ENCODE measurements around the gene GALNTL6.

Gene GALNTL6

DNA sequence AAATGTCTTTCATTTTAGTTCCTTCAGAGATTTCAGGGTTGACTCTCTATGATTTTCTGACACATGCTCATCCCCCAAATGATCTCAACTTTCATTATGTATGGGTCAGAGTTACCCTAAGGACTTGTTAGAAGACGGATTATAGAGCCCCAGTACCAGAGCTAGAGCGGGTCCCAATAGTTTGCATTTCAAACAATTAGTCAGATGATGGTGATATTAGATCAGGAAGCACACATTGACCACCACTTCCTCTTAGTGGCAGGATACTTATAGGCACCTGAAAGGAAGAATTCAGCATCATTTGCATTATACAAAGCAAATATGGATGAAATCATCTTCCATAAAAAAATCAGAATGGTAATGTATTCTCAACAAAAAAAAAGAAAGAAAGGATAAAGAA is 106.1 kb downstream of the GALNTL6 start:
- H3K4me3 ChIP-seq (replicated peaks in 1 of 2; ENCODE audit: low read depth in 2 of 2, low read length in 2 of 2): no peak overlapping the region
- DNase-seq (ENCODE audit: low read depth in 2 of 2): no peak
- TF ChIP-seq CTCF (IDR thresholded peaks at IDR 0.05; ENCODE audit: low read depth, low read length): no peak

DNA sequence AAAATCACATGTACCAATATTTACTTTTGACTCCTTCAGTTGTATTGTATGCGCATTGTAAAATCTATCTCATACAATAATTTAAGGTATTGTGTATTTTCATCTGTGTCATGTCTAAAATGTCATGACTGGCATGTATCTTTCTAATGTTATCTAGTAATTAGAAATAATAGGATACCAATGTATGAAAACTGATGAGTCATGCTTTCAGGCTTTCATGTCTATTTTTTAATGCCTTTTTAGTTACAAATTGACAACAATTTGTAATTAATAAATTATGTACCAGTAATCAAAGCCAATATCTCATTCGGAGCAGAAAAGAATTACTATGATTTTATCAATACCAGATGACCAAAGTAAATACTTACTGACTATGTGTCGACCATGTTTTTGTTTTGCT is 107.7 kb downstream of the GALNTL6 start:
- no peak overlapping the region for H3K4me3 ChIP-seq (replicated peaks in 1 of 2; ENCODE audit: low read depth in 2 of 2, low read length in 2 of 2)
- no peak for TF ChIP-seq CTCF (IDR thresholded peaks at IDR 0.05; ENCODE audit: low read depth, low read length)
- DNase-seq (ENCODE audit: low read depth in 2 of 2): no peak

DNA sequence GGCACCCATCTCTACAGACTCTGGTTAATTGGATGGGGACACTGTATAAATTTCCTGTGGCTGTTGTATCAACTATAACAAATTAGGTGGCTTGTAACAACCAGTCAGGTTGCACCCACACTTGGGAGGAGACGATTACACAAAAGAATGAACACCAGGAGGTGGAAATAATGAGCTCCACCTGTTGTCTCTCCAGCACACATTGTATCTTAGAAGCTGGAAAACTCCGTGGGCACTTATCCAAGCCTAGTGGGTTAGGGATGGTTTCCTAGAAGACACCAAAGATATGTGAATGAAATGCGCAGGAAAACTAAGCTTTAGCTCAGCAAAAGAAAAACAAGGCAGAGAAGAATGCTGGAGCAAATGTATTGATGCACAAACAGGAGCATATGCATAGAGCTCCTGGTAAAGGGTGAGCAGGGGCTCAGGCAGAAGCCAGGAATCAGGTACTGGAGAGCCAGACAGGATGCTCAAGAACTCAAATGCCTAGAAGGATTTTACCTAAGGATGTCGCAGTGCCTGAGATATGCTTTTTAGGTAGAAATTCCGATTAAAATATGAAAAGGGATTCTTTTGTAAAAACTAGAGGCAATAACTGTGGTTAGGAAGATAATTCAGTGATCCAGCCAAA is 111.7 kb downstream of the GALNTL6 start:
- DNase-seq (ENCODE audit: low read depth in 2 of 2): no peak
- H3K4me3 ChIP-seq (replicated peaks in 1 of 2; ENCODE audit: low read depth in 2 of 2, low read length in 2 of 2): no peak overlapping the region
- no peak for TF ChIP-seq CTCF (IDR thresholded peaks at IDR 0.05; ENCODE audit: low read depth, low read length)

- TF ChIP-seq CTCF (IDR thresholded peaks at IDR 0.05; ENCODE audit: low read depth, low read length): no peak
- DNase-seq (ENCODE audit: low read depth in 2 of 2): no peak
- no peak overlapping the region for H3K4me3 ChIP-seq (replicated peaks in 1 of 2; ENCODE audit: low read depth in 2 of 2, low read length in 2 of 2)
Measured at GRCh38 chr4:171928336-171928735, 115.1 kb downstream of the GALNTL6 start.

DNA sequence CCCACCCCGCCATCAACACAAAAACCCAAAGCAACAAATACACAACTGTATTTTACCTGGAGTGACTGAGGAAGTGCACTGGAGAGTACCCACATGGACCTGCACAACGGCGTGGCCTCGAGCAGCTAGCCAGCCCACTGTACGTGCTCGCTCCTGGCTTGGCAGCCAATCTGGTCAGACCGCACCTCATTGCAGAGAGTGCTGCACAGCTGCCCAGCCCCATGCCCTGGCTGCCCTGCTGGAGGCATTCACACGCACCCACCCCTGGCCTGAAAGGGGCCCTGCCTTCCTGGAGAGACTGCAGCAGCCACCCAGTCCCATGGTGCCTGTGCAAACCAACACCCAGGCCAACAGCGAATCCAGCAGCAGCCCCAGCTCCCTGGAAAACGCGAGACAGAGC is 116.3 kb downstream of the GALNTL6 start:
- no peak for DNase-seq (ENCODE audit: low read depth in 2 of 2)
- H3K4me3 ChIP-seq (replicated peaks in 1 of 2; ENCODE audit: low read depth in 2 of 2, low read length in 2 of 2): no peak overlapping the region
- TF ChIP-seq CTCF (IDR thresholded peaks at IDR 0.05; ENCODE audit: low read depth, low read length): no peak

DNA sequence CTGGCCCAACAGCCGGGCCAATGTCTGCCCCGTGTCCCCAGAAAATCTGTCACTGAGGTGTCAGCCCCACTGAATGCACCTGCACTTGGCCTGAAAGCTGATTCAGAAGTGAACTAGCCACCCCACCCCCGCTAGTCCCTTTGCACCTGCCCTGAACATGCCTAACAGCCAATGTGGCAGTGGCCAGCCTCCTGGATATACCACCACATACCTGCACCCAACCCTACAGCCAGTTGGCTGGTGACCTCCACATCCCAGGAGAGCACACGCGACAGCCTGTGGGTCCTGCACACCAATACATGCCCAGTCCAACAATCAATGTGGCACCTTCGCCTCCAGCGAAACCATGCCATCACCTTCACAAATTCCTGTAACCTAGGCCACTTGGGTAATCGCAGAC is 116.7 kb downstream of the GALNTL6 start:
- no peak for TF ChIP-seq CTCF (IDR thresholded peaks at IDR 0.05; ENCODE audit: low read depth, low read length)
- no peak for DNase-seq (ENCODE audit: low read depth in 2 of 2)

DNA sequence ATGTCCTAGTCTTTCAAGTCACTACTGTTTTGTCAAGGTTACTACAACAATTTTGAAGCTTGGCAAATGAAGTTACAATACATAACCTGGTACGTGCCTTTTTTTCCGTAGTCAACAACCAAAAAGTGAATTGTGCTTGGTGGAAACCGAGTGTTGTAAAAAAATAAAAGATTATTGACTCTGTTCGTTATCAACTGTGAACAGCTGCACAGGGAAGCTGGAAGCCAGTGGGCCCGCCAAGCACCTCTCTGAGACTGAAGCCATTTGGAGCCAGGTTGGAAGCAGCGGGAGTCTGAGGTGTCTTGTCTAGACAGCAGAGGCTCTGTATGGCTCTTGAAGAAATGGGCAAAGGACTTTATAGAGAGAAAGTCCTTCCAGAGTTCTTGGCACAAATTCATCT is 119.0 kb downstream of the GALNTL6 start:
- no peak overlapping the region for H3K4me3 ChIP-seq (replicated peaks in 1 of 2; ENCODE audit: low read depth in 2 of 2, low read length in 2 of 2)
- DNase-seq (ENCODE audit: low read depth in 2 of 2): no peak
- no peak for TF ChIP-seq CTCF (IDR thresholded peaks at IDR 0.05; ENCODE audit: low read depth, low read length)

More for the DNA sequence above, 116.7 kb downstream of the GALNTL6 start:
- no peak overlapping the region for H3K4me3 ChIP-seq (replicated peaks in 1 of 2; ENCODE audit: low read depth in 2 of 2, low read length in 2 of 2)

All from cardiac fibroblast (primary cell).